H1 (cell line): ENCODE data around the gene KCNA5. TPM values are rescaled to one million over a fixed set of nuclear protein-coding genes. Genes with fewer than 3 reads are reported as not detected.

Experiments used
- HDAC2 ChIP-seq, 2 experiments: fragments of 300-600 bp in 1 of 2; sonication (generic) in 1 of 2; IDR thresholded peaks; 2 replicates each; pipeline ENCODE4 v1.6.1; 2011 to 2012; ENCODE audit warnings: low read depth in 2 of 2, low read length in 2 of 2, mild to moderate bottlenecking in 2 of 2, moderate library complexity in 2 of 2, borderline replicate concordance in 1 of 2, inconsistent platforms in 1 of 2
- SRF ChIP-seq: IDR thresholded peaks from 2 replicates; pipeline ENCODE4 v1.6.1; 2011; ENCODE audit warnings: mild to moderate bottlenecking, low read depth, low read length, moderate library complexity
- ZNF274 ChIP-seq: IDR thresholded peaks from 2 replicates; pipeline ENCODE4 v1.7.0; 2012; ENCODE audit warnings: low read length, borderline replicate concordance; ENCODE audit errors: extremely low read depth
- polyA plus RNA-seq, 7 experiments: library from polyadenylated mRNA; depleted of rRNA in 3 of 7; stranded (reverse) in 5 of 7; unstranded in 2 of 7; fragments of >200 nt in 5 of 7; fragments of 200-250 nt in 2 of 7; gene quantifications; 1 replicate in 5 of 7; 2 replicates in 1 of 7; 4 replicates in 1 of 7; pipeline versions ENCODE4 v1.2.1 to v1.2.3, GENCODE V29; 2011 to 2013; ENCODE audit warnings: missing spikeins in 2 of 7, mixed read lengths in 2 of 7
- total RNA-seq: library from RNA; stranded (reverse); fragmentation: NEBNext Ultra II Directional; extraction: Animal tissue kit (Norgen Biotek cat#: 25700); gene quantifications from 2 replicates; pipeline ENCODE4 v1.2.1, GENCODE V29; 2021
- TF ChIP-seq, protein P1 (sequence below): fragments of 300-600 bp; sonication (generic); IDR thresholded peaks from 2 replicates; pipeline ENCODE4 v1.7.1; 2012; ENCODE audit warnings: low read length, moderate library complexity, mild to moderate bottlenecking, inconsistent platforms; ENCODE audit not compliant: insufficient replicate concordance
- TF ChIP-seq, protein P2 (sequence below): IDR thresholded peaks from 2 replicates; pipeline ENCODE4 v1.6.1; 2012; ENCODE audit warnings: inconsistent platforms

Gene KCNA5
- total and polyA plus RNA-seq, 2 of the 8 experiments (the other 6 are each of a cell fraction or from before 2014, with no cell fraction given), result 0.20 to 0.29 TPM

DNA sequence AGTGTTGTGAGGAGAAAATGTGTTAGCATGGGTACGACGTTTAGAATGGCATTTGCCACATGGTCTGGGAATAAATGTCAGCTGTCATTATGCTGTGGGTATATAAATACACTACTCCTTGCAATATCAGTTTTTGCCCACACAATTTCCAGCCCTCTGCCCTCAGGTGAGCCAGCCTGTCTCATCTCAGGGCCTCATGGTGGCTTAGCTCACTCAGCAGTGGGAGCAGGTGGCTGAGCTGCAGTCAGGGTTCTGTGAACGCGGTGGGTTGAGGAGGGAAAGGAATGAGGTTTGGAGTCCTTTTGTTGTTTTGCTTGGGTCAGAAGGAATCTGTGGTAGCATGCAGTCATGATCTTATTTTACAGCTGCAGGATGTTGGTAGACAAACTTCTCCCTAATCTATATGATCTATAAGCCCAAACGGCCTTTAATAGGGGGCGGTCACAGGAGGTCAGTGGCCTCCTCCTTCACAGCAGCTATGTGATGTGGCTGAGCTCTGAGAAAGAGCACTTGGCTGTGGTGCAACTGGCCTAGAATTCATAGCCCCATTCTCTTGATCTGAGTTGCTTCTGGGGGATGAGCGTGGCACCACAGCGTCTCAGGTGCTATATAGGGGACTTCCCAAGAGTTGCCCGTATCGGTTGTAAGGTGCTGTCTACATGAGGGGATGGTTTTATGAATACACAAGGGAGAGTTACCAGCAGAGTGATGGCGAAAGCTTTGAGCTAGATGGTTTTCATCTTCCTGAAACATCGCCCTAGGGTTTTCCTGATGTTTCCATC, 27.8 kb upstream of the KCNA5 start (continued):
- TF ChIP-seq, protein P1, sequence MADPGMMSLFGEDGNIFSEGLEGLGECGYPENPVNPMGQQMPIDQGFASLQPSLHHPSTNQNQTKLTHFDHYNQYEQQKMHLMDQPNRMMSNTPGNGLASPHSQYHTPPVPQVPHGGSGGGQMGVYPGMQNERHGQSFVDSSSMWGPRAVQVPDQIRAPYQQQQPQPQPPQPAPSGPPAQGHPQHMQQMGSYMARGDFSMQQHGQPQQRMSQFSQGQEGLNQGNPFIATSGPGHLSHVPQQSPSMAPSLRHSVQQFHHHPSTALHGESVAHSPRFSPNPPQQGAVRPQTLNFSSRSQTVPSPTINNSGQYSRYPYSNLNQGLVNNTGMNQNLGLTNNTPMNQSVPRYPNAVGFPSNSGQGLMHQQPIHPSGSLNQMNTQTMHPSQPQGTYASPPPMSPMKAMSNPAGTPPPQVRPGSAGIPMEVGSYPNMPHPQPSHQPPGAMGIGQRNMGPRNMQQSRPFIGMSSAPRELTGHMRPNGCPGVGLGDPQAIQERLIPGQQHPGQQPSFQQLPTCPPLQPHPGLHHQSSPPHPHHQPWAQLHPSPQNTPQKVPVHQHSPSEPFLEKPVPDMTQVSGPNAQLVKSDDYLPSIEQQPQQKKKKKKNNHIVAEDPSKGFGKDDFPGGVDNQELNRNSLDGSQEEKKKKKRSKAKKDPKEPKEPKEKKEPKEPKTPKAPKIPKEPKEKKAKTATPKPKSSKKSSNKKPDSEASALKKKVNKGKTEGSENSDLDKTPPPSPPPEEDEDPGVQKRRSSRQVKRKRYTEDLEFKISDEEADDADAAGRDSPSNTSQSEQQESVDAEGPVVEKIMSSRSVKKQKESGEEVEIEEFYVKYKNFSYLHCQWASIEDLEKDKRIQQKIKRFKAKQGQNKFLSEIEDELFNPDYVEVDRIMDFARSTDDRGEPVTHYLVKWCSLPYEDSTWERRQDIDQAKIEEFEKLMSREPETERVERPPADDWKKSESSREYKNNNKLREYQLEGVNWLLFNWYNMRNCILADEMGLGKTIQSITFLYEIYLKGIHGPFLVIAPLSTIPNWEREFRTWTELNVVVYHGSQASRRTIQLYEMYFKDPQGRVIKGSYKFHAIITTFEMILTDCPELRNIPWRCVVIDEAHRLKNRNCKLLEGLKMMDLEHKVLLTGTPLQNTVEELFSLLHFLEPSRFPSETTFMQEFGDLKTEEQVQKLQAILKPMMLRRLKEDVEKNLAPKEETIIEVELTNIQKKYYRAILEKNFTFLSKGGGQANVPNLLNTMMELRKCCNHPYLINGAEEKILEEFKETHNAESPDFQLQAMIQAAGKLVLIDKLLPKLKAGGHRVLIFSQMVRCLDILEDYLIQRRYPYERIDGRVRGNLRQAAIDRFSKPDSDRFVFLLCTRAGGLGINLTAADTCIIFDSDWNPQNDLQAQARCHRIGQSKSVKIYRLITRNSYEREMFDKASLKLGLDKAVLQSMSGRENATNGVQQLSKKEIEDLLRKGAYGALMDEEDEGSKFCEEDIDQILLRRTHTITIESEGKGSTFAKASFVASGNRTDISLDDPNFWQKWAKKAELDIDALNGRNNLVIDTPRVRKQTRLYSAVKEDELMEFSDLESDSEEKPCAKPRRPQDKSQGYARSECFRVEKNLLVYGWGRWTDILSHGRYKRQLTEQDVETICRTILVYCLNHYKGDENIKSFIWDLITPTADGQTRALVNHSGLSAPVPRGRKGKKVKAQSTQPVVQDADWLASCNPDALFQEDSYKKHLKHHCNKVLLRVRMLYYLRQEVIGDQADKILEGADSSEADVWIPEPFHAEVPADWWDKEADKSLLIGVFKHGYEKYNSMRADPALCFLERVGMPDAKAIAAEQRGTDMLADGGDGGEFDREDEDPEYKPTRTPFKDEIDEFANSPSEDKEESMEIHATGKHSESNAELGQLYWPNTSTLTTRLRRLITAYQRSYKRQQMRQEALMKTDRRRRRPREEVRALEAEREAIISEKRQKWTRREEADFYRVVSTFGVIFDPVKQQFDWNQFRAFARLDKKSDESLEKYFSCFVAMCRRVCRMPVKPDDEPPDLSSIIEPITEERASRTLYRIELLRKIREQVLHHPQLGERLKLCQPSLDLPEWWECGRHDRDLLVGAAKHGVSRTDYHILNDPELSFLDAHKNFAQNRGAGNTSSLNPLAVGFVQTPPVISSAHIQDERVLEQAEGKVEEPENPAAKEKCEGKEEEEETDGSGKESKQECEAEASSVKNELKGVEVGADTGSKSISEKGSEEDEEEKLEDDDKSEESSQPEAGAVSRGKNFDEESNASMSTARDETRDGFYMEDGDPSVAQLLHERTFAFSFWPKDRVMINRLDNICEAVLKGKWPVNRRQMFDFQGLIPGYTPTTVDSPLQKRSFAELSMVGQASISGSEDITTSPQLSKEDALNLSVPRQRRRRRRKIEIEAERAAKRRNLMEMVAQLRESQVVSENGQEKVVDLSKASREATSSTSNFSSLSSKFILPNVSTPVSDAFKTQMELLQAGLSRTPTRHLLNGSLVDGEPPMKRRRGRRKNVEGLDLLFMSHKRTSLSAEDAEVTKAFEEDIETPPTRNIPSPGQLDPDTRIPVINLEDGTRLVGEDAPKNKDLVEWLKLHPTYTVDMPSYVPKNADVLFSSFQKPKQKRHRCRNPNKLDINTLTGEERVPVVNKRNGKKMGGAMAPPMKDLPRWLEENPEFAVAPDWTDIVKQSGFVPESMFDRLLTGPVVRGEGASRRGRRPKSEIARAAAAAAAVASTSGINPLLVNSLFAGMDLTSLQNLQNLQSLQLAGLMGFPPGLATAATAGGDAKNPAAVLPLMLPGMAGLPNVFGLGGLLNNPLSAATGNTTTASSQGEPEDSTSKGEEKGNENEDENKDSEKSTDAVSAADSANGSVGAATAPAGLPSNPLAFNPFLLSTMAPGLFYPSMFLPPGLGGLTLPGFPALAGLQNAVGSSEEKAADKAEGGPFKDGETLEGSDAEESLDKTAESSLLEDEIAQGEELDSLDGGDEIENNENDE, result no peak
- no peak for TF ChIP-seq ZNF274
- TF ChIP-seq SRF, result no peak
- TF ChIP-seq, protein P2, sequence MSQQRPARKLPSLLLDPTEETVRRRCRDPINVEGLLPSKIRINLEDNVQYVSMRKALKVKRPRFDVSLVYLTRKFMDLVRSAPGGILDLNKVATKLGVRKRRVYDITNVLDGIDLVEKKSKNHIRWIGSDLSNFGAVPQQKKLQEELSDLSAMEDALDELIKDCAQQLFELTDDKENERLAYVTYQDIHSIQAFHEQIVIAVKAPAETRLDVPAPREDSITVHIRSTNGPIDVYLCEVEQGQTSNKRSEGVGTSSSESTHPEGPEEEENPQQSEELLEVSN, result no peak
- TF ChIP-seq HDAC2 (IDR thresholded peaks at IDR 0.05; ENCODE audit: borderline replicate concordance in 1 of 2, low read depth in 2 of 2, low read length in 2 of 2), result no peak
